ENCODE data around the gene SPPL2C.

SPPL2C gene

DNA sequence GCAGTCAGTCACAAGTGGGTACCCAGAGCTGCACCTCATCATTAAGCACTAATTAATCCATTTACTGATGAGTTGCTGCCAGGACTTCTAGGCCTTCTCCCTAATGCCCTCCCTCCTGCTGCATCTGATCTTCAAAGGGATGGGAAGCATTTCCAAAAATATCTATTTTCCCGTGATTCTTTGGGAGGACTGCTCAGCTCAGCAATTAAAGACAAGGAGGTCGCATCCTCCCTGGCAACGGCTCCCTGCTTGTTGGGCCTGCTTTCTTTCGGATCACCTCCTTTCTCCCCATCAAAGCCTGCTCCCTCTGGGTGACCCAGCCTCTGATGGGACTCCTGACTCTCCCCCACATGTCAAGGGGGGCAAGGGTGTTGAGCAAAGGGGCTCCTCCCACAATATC is 26.0 kb upstream of the SPPL2C start:
- H3K9me3 ChIP-seq (ENCODE audit: low read length) = no peaks in the 10 kb centered on the region
- no peak overlapping the region for H3K27ac ChIP-seq (ENCODE audit: low read depth, low read length, poor library complexity, severe bottlenecking)
- no peaks in the 10 kb centered on the region for H3K79me2 ChIP-seq (ENCODE audit: insufficient read depth, low read length)
- H3F3A ChIP-seq (ENCODE audit: insufficient read depth, low read length) = no peaks in the 10 kb centered on the region
- H3K4me1 ChIP-seq (ENCODE audit: insufficient read depth, low read length, severe bottlenecking) = no peaks in the 10 kb centered on the region
- H3K9me2 ChIP-seq (ENCODE audit: low read depth, low read length) = no peaks in the 10 kb centered on the region
- H4K20me1 ChIP-seq (ENCODE audit: insufficient read depth, low read length) = no peaks in the 10 kb centered on the region
- TF ChIP-seq, protein P1, sequence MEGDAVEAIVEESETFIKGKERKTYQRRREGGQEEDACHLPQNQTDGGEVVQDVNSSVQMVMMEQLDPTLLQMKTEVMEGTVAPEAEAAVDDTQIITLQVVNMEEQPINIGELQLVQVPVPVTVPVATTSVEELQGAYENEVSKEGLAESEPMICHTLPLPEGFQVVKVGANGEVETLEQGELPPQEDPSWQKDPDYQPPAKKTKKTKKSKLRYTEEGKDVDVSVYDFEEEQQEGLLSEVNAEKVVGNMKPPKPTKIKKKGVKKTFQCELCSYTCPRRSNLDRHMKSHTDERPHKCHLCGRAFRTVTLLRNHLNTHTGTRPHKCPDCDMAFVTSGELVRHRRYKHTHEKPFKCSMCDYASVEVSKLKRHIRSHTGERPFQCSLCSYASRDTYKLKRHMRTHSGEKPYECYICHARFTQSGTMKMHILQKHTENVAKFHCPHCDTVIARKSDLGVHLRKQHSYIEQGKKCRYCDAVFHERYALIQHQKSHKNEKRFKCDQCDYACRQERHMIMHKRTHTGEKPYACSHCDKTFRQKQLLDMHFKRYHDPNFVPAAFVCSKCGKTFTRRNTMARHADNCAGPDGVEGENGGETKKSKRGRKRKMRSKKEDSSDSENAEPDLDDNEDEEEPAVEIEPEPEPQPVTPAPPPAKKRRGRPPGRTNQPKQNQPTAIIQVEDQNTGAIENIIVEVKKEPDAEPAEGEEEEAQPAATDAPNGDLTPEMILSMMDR (IDR thresholded peaks at IDR 0.05; ENCODE audit: low read length) = no peak
- no peak for TF ChIP-seq EZH2 (IDR thresholded peaks at IDR 0.05; ENCODE audit: borderline replicate concordance, low read length)
- no peak overlapping the region for H3K4me2 ChIP-seq (ENCODE audit: low read length)
- H3K4me3 ChIP-seq (ENCODE audit: low read depth, low read length, poor library complexity, severe bottlenecking) = no peak overlapping the region
- no peaks in the 10 kb centered on the region for H3K36me3 ChIP-seq (ENCODE audit: insufficient read depth, low read length)
- no peaks in the 10 kb centered on the region; the same call in 1 of the 2 replicates for H3K27me3 ChIP-seq (ENCODE audit: insufficient read depth, low read length)
- H2AFZ ChIP-seq (ENCODE audit: low read length) = no peak overlapping the region
- H3K9ac ChIP-seq (ENCODE audit: low read length) = no peak overlapping the region

DNA sequence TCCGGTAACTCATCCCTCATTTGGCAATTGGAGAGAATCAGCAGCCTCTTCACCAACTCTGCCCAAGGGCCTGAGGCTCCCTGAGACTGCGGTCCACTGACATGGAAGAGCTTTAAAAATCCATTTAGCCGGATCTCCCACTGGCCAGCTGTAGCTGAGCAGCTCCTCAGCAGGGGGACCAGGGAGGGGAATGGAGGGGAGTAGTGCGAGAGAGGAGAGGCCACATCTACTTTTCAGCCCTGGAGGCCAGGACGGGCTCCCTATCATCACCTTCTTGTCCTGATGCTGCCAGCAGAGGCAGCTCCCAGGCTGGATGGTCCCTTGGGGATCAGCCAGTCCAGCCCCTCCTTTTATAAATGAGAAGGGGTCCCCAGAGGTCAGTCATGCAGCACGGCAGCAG is 25.0 kb upstream of the SPPL2C start:
- H3K4me3 ChIP-seq (ENCODE audit: low read depth, low read length, poor library complexity, severe bottlenecking) = no peak overlapping the region
- H3F3A ChIP-seq (ENCODE audit: insufficient read depth, low read length) = no peaks in the 10 kb centered on the region
- no peaks in the 10 kb centered on the region for H3K36me3 ChIP-seq (ENCODE audit: insufficient read depth, low read length)
- no peaks in the 10 kb centered on the region for H3K4me1 ChIP-seq (ENCODE audit: insufficient read depth, low read length, severe bottlenecking)
- no peaks in the 10 kb centered on the region for H3K9me2 ChIP-seq (ENCODE audit: low read depth, low read length)
- H3K79me2 ChIP-seq (ENCODE audit: insufficient read depth, low read length) = no peaks in the 10 kb centered on the region
- H4K20me1 ChIP-seq (ENCODE audit: insufficient read depth, low read length) = no peaks in the 10 kb centered on the region
- H3K9ac ChIP-seq (ENCODE audit: low read length) = no peak overlapping the region
- no peak overlapping the region for H2AFZ ChIP-seq (ENCODE audit: low read length)
- no peak overlapping the region for H3K4me2 ChIP-seq (ENCODE audit: low read length)
- no peak overlapping the region for H3K27ac ChIP-seq (ENCODE audit: low read depth, low read length, poor library complexity, severe bottlenecking)
- TF ChIP-seq, protein P1 (IDR thresholded peaks at IDR 0.05; ENCODE audit: low read length) = no peak
- no peak for TF ChIP-seq EZH2 (IDR thresholded peaks at IDR 0.05; ENCODE audit: borderline replicate concordance, low read length)
- no peaks in the 10 kb centered on the region for H3K9me3 ChIP-seq (ENCODE audit: low read length)
- no peaks in the 10 kb centered on the region; the same call in 1 of the 2 replicates for H3K27me3 ChIP-seq (ENCODE audit: insufficient read depth, low read length)

DNA sequence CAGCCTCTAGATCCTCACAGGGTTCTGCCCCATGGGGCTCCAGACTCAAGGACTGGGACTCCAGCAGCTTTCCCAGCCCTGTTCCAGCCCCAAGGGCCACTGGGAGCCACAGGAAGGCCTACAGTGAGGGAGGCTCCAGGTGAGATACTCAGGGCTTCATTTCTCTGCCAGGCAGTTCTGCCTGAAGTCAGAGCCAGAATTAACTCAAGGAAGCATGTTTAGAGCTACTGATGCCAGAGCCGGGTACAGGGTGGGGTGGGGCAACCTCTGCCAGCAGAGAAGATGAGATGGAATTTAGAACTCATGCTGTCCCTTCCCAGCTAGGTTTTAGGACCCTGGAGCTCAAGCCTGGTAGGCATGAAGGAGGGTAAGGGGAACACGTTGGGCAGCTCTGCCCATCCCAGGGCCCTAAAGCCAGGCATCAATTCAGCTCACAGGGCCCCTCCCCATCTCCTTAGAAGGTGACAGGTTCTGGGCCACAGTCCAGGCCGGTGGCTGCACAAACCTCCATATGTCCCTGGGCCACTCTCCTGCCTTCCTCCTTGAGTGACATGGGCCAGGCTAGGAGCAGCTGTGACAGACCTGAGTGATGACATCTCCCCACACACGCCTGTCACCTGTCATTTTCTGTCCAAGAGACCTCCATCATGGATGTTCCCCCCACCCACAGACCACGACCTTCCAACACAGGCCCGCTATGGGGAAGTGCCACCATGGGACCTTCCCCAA is 24.5 kb upstream of the SPPL2C start:
- TF ChIP-seq, protein P1 (IDR thresholded peaks at IDR 0.05; ENCODE audit: low read length) = no peak
- TF ChIP-seq EZH2 (IDR thresholded peaks at IDR 0.05; ENCODE audit: borderline replicate concordance, low read length) = no peak
- Histone ChIP-seq H2AFZ (ENCODE audit: low read length) (no peak overlapping the region), H3K4me3 (ENCODE audit: low read depth, low read length, poor library complexity, severe bottlenecking) (no peak overlapping the region), H3K27ac (ENCODE audit: low read depth, low read length, poor library complexity, severe bottlenecking) (no peak overlapping the region), H3K27me3 (ENCODE audit: insufficient read depth, low read length) (no peaks in the 10 kb centered on the region; the same call in 1 of the 2 replicates), H3K4me1 (ENCODE audit: insufficient read depth, low read length, severe bottlenecking) (no peaks in the 10 kb centered on the region), H4K20me1 (ENCODE audit: insufficient read depth, low read length) (no peaks in the 10 kb centered on the region), H3K79me2 (ENCODE audit: insufficient read depth, low read length) (no peaks in the 10 kb centered on the region), H3K4me2 (ENCODE audit: low read length) (no peak overlapping the region), H3K9ac (ENCODE audit: low read length) (no peak overlapping the region), H3F3A (ENCODE audit: insufficient read depth, low read length) (no peaks in the 10 kb centered on the region), H3K9me3 (ENCODE audit: low read length) (no peaks in the 10 kb centered on the region), H3K9me2 (ENCODE audit: low read depth, low read length) (no peaks in the 10 kb centered on the region), H3K36me3 (ENCODE audit: insufficient read depth, low read length) (no peaks in the 10 kb centered on the region)

Measured in OCI-LY1 (cell line).